MM.1S (cell line): ENCODE results near the gene FMO5.

Experiments
- DNase-seq: peaks from one replicate; pipeline ENCODE4 v3.0.0-alpha.2; 2015
- H2AFZ ChIP-seq: fragments of 300-600 bp; sonication (generic); 2 replicates; pipeline ENCODE4 v1.6.0; 2016; ENCODE audit warnings: antibody characterized with exemption, low read length
- H3F3A ChIP-seq: fragments of 300-600 bp; sonication (generic); 2 replicates; pipeline ENCODE4 v1.6.1; 2016; ENCODE audit warnings: mild to moderate bottlenecking, antibody characterized with exemption, low read length, moderate library complexity, mixed read lengths; ENCODE audit not compliant: insufficient read depth
- H3K27ac ChIP-seq: fragments of 300-600 bp; sonication (generic); 2 replicates; pipeline ENCODE4 v1.5.1; 2016; ENCODE audit warnings: mild to moderate bottlenecking, low read length
- H3K27me3 ChIP-seq: fragments of 300-600 bp; sonication (generic); replicated peaks from 2 replicates; pipeline ENCODE4 v1.6.0; 2016; ENCODE audit warnings: low read length; ENCODE audit not compliant: insufficient read depth
- H3K36me3 ChIP-seq: fragments of 300-600 bp; sonication (generic); replicated peaks from 2 replicates; pipeline ENCODE4 v1.6.1; 2016; ENCODE audit warnings: mild to moderate bottlenecking, low read length, mixed read lengths; ENCODE audit not compliant: insufficient read depth
- H3K4me1 ChIP-seq: fragments of 300-600 bp; sonication (generic); 2 replicates; pipeline ENCODE4 v1.6.1; 2016; ENCODE audit warnings: low read length, mixed read lengths
- H3K4me2 ChIP-seq: fragments of 300-600 bp; sonication (generic); 2 replicates; pipeline ENCODE4 v1.6.0; 2016; ENCODE audit warnings: low read depth, low read length
- H3K4me3 ChIP-seq: fragments of 300-600 bp; sonication (generic); 2 replicates; pipeline ENCODE4 v1.5.1; 2016; ENCODE audit warnings: low read length, mixed read lengths
- H3K79me2 ChIP-seq: fragments of 300-600 bp; sonication (generic); 2 replicates; pipeline ENCODE4 v1.6.1; 2016; ENCODE audit warnings: mixed run types, low read length, mixed read lengths
- H3K9ac ChIP-seq: fragments of 300-600 bp; sonication (generic); 2 replicates; pipeline ENCODE4 v1.6.1; 2016; ENCODE audit warnings: low read length, mixed read lengths
- H3K9me2 ChIP-seq: fragments of 300-600 bp; sonication (generic); replicated peaks from 2 replicates; pipeline ENCODE4 v1.6.1; 2016; ENCODE audit warnings: mild to moderate bottlenecking, low read length, mixed read lengths; ENCODE audit not compliant: insufficient read depth
- H3K9me3 ChIP-seq: fragments of 300-600 bp; sonication (generic); replicated peaks from 2 replicates; pipeline ENCODE4 v1.6.1; 2016; ENCODE audit warnings: mild to moderate bottlenecking, low read length, mixed read lengths; ENCODE audit not compliant: insufficient read depth
- H4K20me1 ChIP-seq: fragments of 300-600 bp; sonication (generic); 2 replicates; pipeline ENCODE4 v1.6.1; 2016; ENCODE audit warnings: mild to moderate bottlenecking, low read length, moderate library complexity, mixed read lengths; ENCODE audit not compliant: insufficient read depth
- CTCF ChIP-seq: fragments of 300-600 bp; sonication (generic); IDR thresholded peaks from 2 replicates; pipeline ENCODE4 v1.5.1; 2016; ENCODE audit warnings: antibody characterized with exemption, low read length, mixed read lengths
- EZH2 ChIP-seq: fragments of 300-600 bp; sonication (generic); optimal IDR thresholded peaks from 2 replicates; pipeline ENCODE3; 2017; ENCODE audit warnings: low read depth, mild to moderate bottlenecking, antibody characterized with exemption, low read length, mixed read lengths
- EZH2phosphoT487 ChIP-seq: fragments of 300-600 bp; sonication (generic); IDR thresholded peaks from 2 replicates; pipeline ENCODE4 v1.6.1; 2018; ENCODE audit warnings: antibody characterized with exemption, low read length

Gene FMO5

GRCh38 chr1:147225193-147225730 lies at the start of gene FMO5:
Gene FMO5, minus strand, starts transcription at chr1:147225339. Its CDS starts 310 bp downstream, at chr1:147225029.
- H3K36me3 ChIP-seq: no peaks in the 10 kb centered on the region
- H3K4me2 ChIP-seq: peak within 1 kb of the TSS; percentile 47
- peak within 1 kb of the TSS; percentile 20; the same call in 1 of the 2 replicates for H3K9ac ChIP-seq
- no peaks in the 10 kb centered on the region; the same call in 1 of the 2 replicates for H3K9me2 ChIP-seq
- H3K79me2 ChIP-seq: no peaks in the 10 kb centered on the region
- no peaks in the 10 kb centered on the region for H3F3A ChIP-seq
- H4K20me1 ChIP-seq: no peaks in the 10 kb centered on the region
- TF ChIP-seq EZH2 (no peak), CTCF (peak; percentile 26), EZH2phosphoT487 (no peak)
- H3K4me3 ChIP-seq: peak within 1 kb of the TSS; percentile 72
- peak; percentile 73 for DNase-seq
- H3K4me1 ChIP-seq: no peaks in the 10 kb centered on the region
- peak within 1 kb of the TSS; percentile 87 for H2AFZ ChIP-seq
- H3K27me3 ChIP-seq: no peaks in the 10 kb centered on the region
- no peak within 1 kb of the TSS for H3K27ac ChIP-seq
- no peaks in the 10 kb centered on the region for H3K9me3 ChIP-seq

GRCh38 chr1:147273409-147274336 lies 48.5 kb upstream of the FMO5 start:
- Histone ChIP-seq H3K9me3 (no peaks in the 10 kb centered on the region), H3K4me1 (0 out of 2 replicates have a peak, but pooled peaks cover 3% of the 10 kb centered on the region), H3K27ac (peak overlapping the region; percentile 11; the same call in 1 of the 2 replicates), H3F3A (no peaks in the 10 kb centered on the region; the same call in 1 of the 2 replicates), H3K9ac (no peak overlapping the region), H3K9me2 (no peaks in the 10 kb centered on the region), H3K27me3 (no peaks in the 10 kb centered on the region), H3K4me3 (no peak overlapping the region), H3K4me2 (no peak overlapping the region), H2AFZ (no peak overlapping the region), H4K20me1 (no peaks in the 10 kb centered on the region), H3K79me2 (no peaks in the 10 kb centered on the region), H3K36me3 (peaks cover 9% of the 10 kb centered on the region; the same call in 1 of the 2 replicates)
- peak; percentile 73 for DNase-seq
- TF ChIP-seq CTCF (peak; percentile 86), EZH2 (no peak), EZH2phosphoT487 (no peak)

- H3K9me3 ChIP-seq: no peaks in the 10 kb centered on the region
- H4K20me1 ChIP-seq: no peaks in the 10 kb centered on the region
- H3K27me3 ChIP-seq: no peaks in the 10 kb centered on the region
- DNase-seq: no peak
- no peak overlapping the region for H2AFZ ChIP-seq
- no peaks in the 10 kb centered on the region for H3K79me2 ChIP-seq
- 0 out of 2 replicates have a peak, but pooled peaks cover 3% of the 10 kb centered on the region for H3K4me1 ChIP-seq
- H3K9me2 ChIP-seq: no peaks in the 10 kb centered on the region
- H3K27ac ChIP-seq: no peak overlapping the region
- no peaks in the 10 kb centered on the region; the same call in 1 of the 2 replicates for H3F3A ChIP-seq
- H3K4me3 ChIP-seq: no peak overlapping the region
- no peak for TF ChIP-seq EZH2
- TF ChIP-seq EZH2phosphoT487: no peak
- TF ChIP-seq CTCF: no peak
- H3K4me2 ChIP-seq: no peak overlapping the region
- H3K9ac ChIP-seq: no peak overlapping the region
- peaks cover 9% of the 10 kb centered on the region; the same call in 1 of the 2 replicates for H3K36me3 ChIP-seq
These were observed 46.9 kb upstream of the FMO5 start for GRCh38 chr1:147272042-147272441.
